8988T (cell line): Measurements from ENCODE around the gene ADIG.

Experiments used
- DNase-seq: peaks from one replicate; pipeline ENCODE4 v3.0.0; 2011

ADIG gene

GRCh38 chr20:38604873-38605303, 23.9 kb downstream of the ADIG start:
- no peak for DNase-seq

GRCh38 chr20:38607351-38607750, 26.4 kb downstream of the ADIG start:
- DNase-seq, result no peak

- DNase-seq, result no peak
These were observed 27.2 kb downstream of the ADIG start for GRCh38 chr20:38608188-38608587.

GRCh38 chr20:38609815-38610214, 28.8 kb downstream of the ADIG start:
- no peak for DNase-seq

- DNase-seq, result no peak
These were observed 29.5 kb downstream of the ADIG start for GRCh38 chr20:38610521-38610920.

GRCh38 chr20:38612751-38613515, 31.9 kb downstream of the ADIG start:
- DNase-seq, result no peak

GRCh38 chr20:38615283-38615682, 34.3 kb downstream of the ADIG start:
- no peak for DNase-seq

- DNase-seq, result no peak
These were observed 35.5 kb downstream of the ADIG start for GRCh38 chr20:38616457-38616856.

GRCh38 chr20:38617011-38617829, 36.2 kb downstream of the ADIG start:
- DNase-seq, result peak; percentile 80

GRCh38 chr20:38617830-38618196, 36.8 kb downstream of the ADIG start:
- no peak for DNase-seq

GRCh38 chr20:38620441-38620840, 39.4 kb downstream of the ADIG start:
- no peak for DNase-seq

GRCh38 chr20:38623061-38623460, 42.1 kb downstream of the ADIG start:
- no peak for DNase-seq

GRCh38 chr20:38624084-38624483, 43.1 kb downstream of the ADIG start:
- DNase-seq, result no peak

GRCh38 chr20:38625896-38626295, 44.9 kb downstream of the ADIG start:
- no peak for DNase-seq

GRCh38 chr20:38626921-38627659, 46.1 kb downstream of the ADIG start:
- no peak for DNase-seq

GRCh38 chr20:38628580-38629470, 47.8 kb downstream of the ADIG start:
- DNase-seq, result no peak

- no peak for DNase-seq
These were observed 49.0 kb downstream of the ADIG start for GRCh38 chr20:38629979-38630378.

GRCh38 chr20:38630727-38631126, 49.7 kb downstream of the ADIG start:
- DNase-seq, result no peak

- no peak for DNase-seq
These were observed 50.4 kb downstream of the ADIG start for GRCh38 chr20:38631155-38632022.

- DNase-seq, result peak; percentile 80
These were observed 52.6 kb downstream of the ADIG start for GRCh38 chr20:38633577-38634093.

GRCh38 chr20:38635721-38636288, 54.8 kb downstream of the ADIG start:
- DNase-seq, result no peak
